GM19438 (cell line): Measurements from ENCODE around the gene RADIL.

Source experiments
- ATAC-seq: cut with Tn5 transposase; IDR thresholded peaks from one replicate; pipeline ENCODE4 v1.9.1; 2021; ENCODE audit warnings: low read depth; ENCODE audit not compliant: unreplicated experiment

RADIL gene

DNA sequence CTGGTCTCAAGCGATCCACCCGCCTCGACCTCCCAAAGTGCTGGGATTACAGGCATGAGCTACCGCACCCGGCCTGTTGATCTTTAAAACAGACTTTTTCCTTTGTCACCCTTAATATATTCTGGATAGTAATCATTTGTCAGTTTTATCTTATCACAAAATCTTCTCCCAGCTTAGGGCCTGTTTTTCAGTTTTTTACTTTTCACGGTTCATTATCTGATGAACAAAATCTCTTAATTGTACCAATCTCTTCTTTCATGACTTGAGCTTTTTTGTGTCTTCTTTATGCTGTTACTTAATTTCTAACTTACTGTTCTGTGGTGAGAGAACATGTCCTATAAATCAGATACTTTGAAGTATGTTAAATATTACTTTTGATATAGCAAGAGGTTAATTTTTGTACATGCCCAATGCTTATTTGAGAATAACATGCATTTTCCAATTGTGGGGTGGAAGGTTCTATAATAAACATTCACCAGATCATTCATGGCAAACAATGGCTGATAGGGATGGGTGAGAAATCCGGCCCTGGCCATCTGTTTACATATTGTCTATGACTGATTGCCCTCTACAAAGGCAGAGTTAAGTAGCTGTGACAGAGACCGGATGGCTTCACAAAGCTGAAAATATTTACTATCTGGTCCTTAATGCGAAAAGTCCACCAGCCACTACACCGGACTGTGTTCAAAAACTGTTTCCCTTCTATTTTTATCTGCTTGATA is 27.0 kb downstream of the RADIL start:
- ATAC-seq: no peak

DNA sequence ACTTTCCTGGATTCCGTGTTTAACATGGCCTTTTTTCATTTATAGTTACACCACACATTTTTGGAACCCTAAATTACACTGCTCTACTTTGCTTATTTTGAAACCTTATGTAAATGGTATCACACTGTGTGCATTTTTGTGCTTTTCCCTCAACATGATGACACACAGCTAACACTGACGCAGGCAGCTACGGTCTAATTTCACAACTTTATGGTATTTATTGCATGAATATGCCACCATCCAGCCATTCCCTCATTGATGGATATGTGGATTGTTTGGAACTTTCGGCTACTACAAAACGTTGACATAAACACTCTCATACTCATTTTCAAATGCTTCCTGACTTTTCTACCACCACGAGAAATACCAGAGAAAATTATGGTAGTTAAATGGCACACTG is 28.6 kb downstream of the RADIL start:
- no peak for ATAC-seq

DNA sequence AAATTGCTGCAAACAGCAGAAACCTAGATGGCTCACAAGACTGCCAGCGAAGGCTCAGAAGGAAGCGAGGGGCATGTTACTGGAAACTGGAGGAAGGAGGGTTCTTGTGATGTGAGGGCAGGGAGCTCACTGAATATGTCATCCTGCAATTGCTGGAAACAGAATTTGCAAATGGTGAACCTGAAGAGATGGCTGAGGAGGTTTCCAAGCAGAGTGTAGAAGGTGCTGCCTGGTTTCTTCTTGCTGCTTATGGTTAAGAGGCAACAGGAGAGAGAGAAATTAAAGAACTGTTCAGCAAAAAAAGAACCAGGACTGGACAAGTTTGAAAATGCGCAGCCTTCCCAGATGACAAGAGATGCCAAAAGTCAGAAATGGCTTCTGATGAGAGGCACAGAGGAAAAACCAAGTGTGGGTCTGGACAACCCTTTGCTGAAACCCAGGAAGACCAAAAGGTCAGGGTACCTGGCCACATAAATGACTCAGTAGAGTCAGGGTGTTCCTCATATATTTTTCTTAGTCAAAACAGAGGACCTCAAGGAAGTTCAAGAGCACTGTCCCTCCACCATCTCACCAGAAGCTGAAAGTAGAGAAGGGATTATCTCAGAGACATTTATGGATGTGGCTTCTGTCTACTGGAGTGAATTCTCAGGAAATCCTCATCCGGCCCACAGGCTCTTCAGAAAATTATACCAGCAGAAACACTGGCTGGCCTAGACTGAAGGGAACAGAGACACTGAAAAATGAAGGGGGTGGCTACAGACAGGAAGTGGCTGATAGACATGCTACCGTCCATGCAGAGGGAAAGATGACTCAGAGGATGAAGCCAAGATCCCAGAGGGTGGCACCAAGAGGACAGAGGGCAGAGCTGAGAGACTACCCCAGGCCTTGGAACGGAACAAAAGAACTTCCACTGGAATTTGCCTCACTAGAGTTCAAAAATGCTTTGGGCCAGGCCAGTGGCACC is 31.8 kb downstream of the RADIL start:
- ATAC-seq: no peak

DNA sequence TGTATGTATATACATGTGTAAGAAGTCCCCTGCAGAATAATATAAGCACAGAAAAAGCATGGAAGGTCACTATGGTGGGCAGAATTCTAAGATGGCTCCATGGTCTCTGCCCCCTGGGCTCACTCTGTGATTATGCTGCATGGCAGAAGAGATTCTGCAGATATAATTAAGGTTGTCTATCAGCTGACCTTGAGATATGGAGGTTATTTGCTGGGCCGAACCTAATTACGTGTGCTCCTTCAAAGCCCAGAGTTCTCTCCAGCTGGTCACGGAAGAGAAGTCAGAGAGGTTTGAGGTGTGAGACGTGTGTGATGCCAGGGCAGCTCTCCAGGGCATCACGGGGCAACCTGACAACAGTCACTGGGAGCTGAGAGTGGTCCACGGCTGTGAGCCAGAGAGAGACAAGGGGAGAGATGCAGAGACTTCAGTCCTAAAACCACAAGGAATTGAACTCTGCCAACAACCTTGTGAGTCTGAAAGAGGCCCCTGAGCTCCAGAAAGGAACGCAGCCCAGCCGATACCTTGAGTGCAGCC is 33.2 kb downstream of the RADIL start:
- no peak for ATAC-seq

DNA sequence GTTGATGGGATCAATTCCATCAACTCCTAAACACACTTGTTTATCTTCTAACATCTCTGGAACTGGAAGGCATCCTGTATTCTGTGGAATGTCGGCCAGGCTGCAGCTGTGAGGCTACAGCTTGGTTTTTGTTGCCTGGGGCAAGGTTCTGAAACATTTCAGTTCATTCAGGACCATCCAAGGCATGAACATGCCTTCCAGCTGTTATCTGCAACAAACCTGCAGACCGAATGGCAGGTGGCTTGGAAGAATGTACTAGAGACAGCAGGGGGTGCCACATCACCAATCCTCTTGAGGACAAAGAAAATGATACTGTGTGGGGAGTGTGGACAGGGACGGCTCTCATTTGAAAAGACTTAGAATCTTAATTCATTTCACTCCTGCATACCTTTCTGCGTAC is 34.1 kb downstream of the RADIL start:
- ATAC-seq: no peak

DNA sequence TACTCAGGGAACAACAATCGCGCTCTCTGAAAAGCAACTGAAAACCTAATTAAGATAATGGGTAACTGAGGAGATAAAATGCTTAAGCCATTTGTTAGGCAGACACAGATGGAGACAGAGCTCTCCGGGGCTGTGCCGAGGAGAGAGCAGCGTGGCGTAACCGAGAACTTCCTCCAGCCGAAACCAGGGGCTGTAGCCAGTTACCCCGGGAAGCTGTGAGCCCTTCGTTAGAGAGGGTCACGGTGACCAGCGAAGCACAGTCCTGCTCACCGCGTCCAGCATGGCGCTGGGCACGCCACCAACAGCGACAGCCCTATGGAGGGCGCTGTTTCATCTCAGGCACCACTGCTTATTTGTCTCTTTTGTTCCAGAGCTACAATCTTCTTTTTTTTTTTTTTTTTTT is 37.8 kb downstream of the RADIL start:
- ATAC-seq: no peak

DNA sequence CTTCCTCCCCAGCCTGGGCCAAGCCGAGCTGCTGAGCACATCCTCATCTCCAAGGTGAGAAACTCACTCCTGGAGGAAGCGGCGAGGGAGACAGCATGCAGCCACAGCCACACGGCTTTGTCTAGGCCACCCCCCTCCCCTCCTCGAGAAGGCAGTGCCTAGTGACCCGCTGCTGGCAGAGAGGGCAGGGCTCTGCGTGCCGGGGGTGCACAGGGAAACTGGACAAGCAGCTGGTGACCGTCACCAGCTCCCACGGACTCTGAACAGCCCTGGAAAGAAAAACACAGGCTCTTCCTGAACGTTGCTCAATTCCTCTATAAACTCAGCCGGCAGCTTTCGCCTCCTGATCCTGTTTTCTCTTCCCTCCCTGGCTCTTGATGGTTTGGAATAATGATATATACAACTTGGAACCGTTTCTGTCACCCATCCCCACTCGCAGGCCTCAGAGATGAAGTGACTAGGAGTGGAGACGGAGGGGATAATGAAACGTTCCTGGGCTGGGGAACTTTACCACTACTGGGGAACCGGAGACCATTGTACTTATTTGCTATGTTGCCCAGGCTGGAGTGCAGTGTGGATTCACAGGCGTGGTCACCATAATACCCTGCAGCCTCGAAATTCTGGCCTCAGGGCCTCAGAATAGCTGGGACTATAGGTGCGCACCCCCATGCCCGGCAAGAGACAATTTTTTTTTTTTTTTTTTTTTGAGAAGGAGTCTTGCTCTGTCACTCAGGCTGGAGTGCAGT is 41.0 kb downstream of the RADIL start:
- no peak for ATAC-seq

DNA sequence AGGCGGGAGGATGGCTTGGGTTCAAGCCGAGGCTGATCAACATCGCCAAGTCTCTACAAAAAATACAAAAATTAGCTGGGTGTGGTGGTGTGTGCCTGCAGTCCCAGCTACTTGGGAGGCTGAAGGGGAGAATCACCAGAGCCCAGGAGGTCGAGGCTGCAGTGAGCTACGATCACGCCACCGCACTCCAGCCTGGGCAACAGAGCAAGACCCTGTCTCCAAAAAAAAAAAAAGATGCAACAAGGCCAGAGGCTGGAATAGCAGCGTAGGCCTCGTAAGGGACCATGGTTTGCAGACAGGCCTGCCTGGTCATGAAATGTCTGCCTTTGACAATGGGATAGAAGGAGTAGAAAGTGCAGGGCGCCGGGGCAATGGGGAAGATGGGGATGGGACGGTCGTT is 41.7 kb downstream of the RADIL start:
- ATAC-seq: no peak

DNA sequence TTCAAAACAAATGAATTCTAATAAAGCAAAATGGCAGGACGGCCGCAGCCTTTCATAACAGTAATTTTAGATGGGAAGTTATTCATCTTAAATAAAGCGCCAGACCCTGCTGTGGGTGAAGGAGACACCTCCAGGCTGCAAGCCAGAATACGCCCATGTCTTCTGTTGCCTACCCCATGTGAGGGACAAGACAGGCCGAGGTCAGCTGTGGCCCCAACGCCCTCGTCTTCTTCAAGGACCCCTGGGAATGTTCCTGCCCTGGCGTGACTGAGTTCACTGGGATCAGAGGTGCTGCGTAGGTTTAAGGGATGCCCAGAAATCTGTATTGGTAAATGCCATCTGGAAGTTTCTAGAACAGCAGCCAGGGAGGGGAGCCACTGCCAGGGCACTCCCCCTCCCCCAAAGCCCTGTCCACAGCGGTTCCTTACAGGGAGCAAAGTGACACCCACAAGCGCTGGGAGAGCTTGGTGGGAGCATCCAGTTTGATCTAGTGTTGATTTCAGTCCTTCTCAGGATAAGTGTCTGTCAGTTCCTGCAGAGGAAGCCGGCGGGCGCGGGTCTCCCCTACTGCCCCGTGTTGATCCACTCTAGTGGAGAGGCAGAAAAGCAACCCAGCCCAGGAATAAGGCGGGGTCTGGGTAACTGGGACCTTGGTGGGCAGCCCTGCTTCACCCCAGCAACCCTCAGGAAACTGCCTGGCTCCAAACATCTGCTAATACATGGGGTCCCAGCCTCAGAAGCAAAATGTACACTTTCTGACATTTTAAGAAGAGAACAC is 42.3 kb downstream of the RADIL start:
- no peak for ATAC-seq

DNA sequence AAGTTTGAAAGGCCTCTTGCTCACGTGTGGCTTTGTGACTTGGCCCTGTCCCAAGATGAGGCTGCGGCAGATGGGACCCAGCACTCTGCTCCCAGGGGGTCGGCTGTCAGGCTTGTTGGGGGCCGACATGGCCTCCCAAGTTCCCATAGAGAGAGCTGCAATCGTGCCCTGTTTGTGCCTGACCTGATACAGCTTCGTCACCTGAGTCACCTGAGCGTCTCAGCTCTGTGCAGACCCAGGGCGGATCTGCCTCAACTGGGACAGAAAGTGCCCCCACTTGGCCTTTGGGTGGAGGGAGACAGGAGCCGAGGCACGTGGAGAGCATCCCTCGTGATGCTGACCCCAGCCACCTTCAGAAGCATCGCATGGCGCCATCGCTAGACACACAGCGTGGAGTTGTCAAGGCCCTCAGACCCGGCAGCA is 43.4 kb downstream of the RADIL start:
- ATAC-seq: no peak

DNA sequence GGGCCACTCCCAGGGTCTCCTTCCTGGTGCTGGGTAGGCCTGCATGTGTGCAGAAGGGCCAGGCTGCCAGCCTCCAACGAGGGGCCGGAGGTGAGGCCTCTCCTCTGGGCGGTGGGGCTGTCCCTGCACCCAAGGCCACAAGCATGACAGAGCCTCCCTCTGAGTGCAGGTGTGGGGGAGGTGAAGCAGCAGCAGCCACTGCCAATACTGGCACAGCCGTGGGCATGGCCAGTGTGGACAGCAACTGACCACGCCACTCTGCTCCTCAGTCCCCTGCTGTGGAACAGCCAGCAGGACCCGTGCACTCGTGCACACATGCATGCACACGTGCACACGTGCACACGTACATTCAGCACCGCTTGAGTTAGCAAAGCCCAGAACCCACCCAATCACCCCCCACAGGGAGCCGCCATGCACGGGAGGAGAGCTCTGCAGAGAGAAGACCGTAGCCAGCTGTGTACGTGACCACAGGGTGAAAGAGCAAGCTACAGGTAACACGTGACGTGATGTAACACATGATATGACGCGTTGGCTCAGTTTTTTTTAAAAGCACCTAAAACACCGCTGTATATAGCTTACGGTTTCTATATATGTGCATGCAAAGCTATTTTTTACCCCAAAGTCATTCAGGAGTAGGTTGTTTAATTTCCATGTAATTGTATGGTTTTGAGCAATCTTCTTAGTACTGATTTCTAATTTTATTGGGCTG is 44.7 kb downstream of the RADIL start:
- ATAC-seq: no peak

DNA sequence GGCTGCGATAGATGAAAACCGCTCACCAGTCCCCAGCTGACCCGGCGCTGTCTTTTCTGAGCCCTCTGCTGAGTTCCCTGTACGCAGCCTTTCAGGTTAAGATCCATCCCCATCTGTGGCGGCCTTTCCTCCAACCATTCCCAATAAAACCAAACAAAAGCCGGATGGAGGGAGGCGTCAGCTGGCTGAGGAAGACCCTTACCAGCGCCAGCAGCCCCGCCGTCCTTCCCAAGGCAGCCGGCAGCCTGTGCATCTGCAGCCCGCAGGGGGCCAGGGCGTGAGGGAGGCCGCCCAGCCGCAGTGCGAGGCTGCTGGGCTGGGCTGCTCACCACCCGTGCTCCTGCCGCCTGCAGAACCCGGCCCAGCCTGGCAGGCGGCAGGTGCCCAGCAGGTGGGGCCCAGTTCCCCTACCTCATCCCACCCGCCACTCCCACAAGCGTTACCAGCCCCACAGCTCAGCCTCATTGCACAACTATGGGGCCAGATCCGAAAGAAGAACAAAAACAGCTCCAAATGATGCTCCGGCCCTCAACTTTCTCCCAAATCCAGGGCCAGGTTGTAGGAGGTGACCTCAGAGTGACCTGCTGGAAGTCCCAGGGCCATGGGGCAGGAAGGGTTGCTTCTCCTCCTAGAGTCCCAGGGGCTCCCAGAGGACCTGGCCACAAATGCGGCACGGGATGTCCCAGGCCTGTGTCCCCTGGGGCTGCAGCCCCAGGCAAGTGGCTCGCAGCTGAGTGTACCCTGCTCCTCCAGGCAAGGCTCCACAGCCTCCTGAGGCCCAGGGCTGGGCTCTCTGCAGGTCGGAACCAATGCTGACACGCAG is 45.5 kb downstream of the RADIL start:
- no peak for ATAC-seq

DNA sequence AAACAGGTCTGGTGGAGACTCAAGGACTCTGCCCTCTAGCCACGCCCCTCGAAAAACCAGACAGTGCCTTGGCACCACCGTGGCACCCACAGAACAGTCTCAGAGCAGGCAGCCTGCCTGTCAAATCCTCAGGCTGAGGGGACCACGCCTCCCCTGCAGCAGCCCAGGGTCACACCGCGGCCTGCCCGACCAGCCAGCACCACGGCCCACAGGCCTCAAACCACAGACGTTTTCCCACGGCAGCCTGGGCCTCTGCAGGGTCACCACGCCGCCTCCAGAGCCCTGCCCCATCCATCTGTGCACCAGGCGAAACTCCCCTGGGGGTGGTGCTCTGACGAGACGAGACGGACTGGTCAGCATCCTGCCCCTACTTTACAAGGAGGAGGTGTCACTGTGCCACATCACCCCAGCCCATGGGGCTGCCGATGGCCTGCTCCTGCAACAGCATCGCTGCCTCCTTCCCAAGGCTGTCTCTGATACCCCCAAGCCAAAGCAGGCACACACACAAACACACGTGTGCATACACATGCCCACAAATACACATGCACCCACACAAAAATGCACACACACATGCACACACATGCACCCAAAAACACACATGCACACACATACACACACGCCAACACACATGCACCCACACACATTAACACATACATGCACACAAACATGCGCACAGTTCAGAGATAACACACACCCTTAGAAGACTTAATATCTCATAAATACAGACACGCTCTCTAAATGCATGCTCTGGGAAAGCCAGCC is 46.3 kb downstream of the RADIL start:
- no peak for ATAC-seq

DNA sequence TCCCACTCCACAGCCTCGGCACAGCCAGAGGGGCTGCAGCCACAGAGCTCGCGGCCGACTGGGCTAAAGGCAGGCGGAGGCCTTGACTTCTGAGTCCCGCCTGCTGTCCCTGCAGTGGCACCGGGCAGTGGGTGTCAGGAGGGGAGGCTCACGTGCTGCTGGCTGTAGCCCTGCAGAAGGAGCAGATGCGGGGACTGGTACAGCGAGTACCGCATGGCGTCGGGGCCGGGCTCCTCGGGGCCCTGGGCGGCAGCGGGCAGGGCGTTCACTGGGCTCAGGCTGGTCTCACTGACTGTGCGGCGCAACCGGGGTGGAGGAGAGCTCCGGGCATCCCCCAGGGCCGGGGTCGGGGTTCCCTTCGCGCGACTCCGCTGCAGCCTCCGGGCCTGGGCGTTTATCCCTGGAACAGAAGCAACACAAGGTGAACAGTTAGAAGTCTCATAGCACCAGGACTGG is 47.3 kb downstream of the RADIL start:
- no peak for ATAC-seq

DNA sequence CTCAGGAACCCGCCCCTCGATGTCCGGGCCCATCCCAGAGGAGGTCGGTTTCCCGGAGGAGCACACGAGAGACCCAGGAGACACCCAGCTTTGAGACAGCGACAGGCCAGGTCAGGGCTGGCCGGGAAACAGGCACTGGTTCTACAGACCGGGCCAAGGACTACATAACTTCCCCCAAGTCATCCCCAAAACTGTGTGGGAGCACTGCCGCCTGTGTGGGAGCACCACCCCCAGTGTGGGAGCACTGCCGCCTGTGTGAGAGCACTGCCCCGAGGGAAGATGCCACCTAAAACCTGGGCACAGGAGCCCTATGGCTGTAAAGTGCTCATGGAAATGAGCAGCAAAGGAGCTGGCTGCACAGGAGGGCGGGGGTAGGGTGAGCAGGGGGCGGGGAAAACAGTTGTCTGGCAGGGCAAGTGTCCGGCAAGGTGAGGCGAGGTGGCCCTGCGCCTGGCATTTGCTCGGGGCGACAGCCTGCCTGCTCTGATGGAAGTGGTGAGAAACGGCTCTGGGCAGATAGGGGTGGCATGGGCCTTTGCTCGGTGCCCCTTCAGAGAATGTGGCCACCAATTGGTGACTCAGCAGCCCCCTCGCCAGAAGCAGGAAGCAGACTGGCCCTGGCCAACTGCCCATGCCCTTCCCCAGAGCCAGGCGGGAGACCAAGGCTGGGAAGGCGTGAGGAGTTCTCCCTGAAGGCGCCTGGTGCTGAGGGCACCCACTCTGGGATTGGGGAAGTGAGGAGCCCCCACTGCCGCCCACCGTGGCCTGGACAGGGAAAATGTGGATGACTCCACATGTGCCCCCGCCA is 47.9 kb downstream of the RADIL start:
- ATAC-seq: no peak

DNA sequence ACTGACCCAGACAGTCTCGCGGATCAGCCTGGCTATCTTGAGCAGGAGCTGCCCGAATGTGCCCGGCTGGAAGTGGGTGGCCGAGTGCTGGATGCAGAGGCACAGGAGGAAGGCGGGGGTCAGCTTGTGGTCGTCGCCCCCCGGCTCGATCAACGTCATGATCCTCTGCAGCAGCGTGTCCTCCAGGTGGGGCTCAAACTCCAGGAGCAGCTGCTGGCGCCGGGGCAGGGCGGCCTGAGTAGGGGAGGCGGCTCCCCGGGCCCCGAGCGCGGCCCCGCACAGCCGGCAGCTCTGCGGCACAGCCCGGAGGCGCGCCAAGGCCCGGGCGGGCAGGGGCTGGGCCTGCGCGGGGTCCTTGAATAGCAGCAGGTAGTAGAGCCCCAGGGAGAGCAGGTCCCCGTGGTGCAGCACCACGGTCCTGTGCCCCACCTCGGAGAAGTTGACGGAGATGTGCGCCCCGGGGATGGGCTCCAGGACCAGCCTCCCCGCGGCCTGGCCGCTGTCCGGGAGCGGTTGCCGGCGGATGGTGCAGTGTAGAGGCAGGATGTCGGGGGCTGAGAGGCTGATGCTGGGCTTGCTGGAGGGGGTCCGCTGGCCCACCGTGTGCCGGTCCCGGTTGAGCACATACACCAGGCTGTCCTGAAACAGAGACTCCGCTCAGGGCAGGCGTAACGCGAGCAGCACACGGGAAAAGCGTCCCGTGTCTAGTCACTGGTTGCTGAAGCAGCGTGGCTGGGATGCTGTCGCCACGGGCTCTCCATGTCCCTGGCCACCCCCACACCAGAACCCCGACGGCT is 48.7 kb downstream of the RADIL start:
- no peak for ATAC-seq
